Fibroblast of villous mesenchyme (primary cell): ENCODE measurements around the gene FNBP1L. TPM values are rescaled to one million over a fixed set of nuclear protein-coding genes. Genes with fewer than 3 reads are reported as not detected.
"Not testable (repeated sequence)": the region's sequence is repeated elsewhere in the genome, so short reads cannot be mapped to it uniquely, and the experiment has no call there.

Experiments
- DNase-seq: peaks from one replicate; pipeline ENCODE4 v3.0.0-alpha.2; 2010; ENCODE audit warnings: low read depth
- H3K4me3 ChIP-seq: 2 replicates; pipeline ENCODE4 v1.5.1; 2011; ENCODE audit warnings: low read depth, mild to moderate bottlenecking, low read length
- CTCF ChIP-seq: IDR thresholded peaks from 2 replicates; pipeline ENCODE4 v1.5.1; 2012; ENCODE audit warnings: low read depth, mild to moderate bottlenecking, low read length; ENCODE audit not compliant: insufficient read depth
- total RNA-seq: library from RNA; depleted of rRNA; stranded (reverse); fragments of >200 nt; gene quantifications from 2 replicates; pipeline ENCODE4 v1.2.3, GENCODE V29; 2012

The FNBP1L gene
- total RNA-seq, 1 donor, result 10.4 TPM

DNA sequence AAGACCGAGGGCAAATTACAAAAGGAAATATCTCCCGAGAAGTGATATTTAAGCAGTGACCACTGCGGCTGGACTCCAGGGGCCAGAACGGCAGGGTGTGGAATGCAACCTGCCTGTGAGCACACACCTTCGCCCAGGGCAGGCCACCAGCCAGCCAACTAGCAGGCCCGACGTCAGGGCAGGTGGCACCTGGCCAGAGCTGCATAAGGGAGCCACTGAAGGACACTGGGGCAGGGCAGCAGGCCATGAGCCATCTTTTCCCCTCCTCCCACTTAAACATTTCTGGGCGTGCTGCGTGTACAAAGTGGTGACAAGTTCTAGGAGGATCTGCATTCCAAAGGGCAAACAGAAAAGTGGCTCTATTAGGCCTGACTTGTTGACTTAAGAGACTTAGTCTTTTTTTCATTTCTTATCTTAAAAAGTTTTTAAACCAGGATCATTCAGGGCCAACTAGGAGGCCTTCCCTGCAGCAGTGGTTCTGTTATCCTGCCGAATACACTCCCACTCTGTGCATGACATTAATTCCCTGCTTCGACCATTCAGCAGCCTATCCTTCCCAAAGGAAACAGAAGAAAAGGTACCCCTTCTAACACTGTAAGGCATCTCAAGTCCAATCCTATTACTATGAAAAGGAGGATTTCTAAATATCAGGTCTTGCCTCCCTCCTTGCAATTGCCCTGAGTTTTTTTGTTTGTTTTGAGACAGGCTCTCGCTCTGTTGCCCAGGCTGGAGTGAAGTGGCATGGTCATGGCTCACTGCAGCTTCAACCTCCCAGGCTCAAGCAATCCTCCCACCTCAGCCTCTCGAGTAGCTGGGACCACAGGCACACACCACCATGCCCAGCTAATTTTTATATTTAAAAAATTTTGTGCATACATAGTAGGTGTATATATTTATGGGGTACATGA is 137.4 kb downstream of the FNBP1L start:
- no peak for DNase-seq
- no peak for TF ChIP-seq CTCF
- H3K4me3 ChIP-seq, result no peak overlapping the region

DNA sequence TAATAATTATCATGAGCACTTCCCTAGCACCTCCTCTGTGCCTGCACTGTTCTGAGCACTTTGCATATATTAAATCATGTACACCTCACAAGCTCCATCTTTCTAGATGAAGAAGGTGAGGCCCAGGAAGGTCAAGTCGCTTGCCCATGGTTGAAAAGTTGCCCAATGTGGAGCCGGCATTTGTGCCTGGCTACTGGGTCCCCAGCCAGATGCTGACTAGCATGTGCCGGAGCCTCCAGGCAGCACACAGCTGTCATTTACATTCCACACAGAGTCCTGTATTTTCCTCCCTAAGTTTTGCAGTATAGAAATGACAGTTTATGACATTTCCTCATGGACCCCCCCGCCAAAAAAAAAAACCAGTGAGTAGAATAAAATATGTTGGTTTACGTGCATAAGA is 139.4 kb downstream of the FNBP1L start:
- no peak for TF ChIP-seq CTCF
- no peak overlapping the region for H3K4me3 ChIP-seq
- DNase-seq, result no peak

GRCh38 chr1:93588206-93588605 is 140.3 kb downstream of the FNBP1L start:
- no peak for DNase-seq
- no peak overlapping the region for H3K4me3 ChIP-seq
- no peak for TF ChIP-seq CTCF

- DNase-seq, result no peak
- no peak overlapping the region for H3K4me3 ChIP-seq
- TF ChIP-seq CTCF, result no peak
These were observed 141.0 kb downstream of the FNBP1L start for GRCh38 chr1:93588955-93589354.

GRCh38 chr1:93591291-93591675 is 143.4 kb downstream of the FNBP1L start:
- not testable (repeated sequence) for DNase-seq, H3K4me3 ChIP-seq

- no peak for TF ChIP-seq CTCF
- DNase-seq, result no peak
- no peak overlapping the region for H3K4me3 ChIP-seq
These were observed 144.0 kb downstream of the FNBP1L start for GRCh38 chr1:93591676-93592550.

GRCh38 chr1:93592551-93592949 is 144.6 kb downstream of the FNBP1L start:
- no peak for DNase-seq
- TF ChIP-seq CTCF, result no peak
- H3K4me3 ChIP-seq, result no peak overlapping the region
